Measurements from ENCODE around the gene CXXC5.

Gene CXXC5

DNA sequence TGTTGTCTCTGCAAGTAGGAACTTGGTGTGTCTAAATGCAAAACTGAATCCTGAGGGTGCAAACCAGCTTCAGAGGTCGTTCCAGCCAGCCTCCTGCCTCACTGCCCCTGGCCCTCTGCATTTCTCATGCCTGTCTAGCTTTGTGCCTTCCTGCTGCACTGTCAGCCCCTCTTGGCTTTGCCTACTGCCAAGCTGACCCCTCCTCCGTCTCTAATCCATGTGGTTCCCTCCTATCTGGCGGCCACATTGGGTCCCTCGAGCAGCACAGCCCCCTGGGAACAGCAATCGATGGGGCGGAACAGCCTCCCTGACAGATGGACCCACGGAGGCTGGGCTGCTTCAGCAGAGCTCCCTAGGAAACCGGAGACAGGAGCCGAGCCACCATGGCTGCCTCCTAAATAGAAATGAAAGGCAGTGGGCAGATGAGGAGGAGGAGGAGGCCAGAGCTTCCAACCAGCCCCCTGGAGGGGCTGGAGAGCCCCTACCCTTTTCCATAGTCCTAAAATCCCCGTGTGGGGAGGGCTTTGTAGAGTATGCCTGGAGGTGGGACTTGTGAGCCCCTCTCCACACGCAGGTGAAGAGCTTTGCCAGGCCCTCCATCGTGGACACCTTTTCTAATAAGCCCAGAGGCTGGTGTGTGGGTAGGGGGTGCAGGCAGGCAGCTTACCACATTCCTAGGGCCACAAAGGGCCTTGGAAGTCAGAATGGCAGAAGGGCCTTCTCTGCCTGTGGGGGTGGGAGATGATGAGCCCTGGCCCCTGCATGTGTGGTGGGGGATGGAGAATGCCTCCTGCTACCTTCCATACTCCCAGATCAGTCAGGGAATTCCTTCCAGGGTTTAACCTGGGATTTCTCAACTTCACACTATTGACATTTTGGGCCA lies 9.2 kb upstream of the CXXC5 start:
- DNase-seq (ENCODE audit: low read depth), result no peak

DNA sequence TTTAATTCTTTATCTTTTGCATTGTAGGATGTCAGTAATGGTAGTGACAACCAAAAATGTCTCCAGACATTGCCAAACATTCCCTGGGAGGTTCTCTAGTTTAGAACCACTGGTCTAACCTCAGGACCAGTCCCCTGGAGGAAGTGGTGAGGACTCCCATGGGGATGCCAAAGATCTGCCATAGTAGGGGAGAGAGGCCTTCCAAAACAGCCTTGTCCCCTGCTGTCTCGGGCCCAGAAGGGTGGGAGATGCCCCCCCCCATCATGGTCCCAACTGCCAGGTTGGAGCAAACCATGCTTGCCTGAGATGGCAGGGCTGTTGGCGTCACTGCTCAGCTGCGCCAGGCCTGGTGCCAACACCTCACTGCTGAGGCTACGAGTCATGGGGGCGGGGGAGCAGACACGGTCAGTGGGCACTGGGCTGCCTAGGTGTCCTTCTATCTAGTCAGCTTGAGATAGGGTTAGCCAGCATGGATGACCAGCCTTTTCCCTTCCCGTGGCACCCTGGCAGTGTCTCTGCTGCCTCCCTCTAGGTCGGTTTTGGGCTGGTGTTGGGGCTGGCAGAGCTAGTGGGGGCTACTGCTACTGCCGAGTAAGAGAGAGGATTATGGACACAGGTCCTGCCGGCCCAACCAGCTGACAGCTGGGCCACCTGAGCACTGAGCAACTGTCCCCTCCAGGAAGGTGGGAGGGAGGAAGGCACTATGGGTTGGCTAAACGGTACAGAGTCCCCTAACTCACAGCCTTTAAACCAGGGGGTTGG lies 8.3 kb upstream of the CXXC5 start:
- no peak for DNase-seq (ENCODE audit: low read depth)

DNA sequence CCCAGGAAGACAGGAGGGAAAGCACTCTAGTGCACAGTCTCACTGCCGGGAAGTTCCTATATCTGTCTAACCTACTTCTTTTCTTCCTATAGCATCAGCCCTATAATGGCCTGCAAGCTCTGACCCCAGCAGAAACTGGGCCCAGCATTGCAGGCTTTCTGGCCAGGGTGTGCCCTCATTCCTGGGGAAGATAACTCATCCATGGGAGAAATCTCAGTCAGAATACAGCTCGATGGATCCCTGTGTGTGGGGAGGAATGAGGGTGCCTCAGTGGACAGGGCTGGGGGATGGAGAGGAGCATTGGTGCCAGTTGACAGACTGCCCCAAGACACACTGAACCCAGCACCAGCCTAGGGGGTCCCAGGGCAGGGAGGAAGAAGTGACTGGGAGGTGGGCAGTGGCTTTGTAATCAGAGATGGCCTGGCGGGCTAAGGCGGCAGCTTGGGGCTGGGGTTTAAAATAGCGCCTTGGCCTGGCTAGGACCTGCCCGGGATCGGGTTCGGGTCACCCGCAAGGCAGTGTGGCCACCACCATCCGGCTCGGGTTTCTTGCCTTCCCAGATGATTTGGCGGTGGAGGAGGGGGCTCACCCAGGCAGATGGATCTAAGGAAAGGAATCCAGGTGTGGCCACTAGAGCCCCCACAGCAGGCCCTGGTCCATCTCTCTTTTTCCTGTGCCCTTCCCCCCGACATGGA lies 7.6 kb upstream of the CXXC5 start:
- no peak for DNase-seq (ENCODE audit: low read depth)

DNA sequence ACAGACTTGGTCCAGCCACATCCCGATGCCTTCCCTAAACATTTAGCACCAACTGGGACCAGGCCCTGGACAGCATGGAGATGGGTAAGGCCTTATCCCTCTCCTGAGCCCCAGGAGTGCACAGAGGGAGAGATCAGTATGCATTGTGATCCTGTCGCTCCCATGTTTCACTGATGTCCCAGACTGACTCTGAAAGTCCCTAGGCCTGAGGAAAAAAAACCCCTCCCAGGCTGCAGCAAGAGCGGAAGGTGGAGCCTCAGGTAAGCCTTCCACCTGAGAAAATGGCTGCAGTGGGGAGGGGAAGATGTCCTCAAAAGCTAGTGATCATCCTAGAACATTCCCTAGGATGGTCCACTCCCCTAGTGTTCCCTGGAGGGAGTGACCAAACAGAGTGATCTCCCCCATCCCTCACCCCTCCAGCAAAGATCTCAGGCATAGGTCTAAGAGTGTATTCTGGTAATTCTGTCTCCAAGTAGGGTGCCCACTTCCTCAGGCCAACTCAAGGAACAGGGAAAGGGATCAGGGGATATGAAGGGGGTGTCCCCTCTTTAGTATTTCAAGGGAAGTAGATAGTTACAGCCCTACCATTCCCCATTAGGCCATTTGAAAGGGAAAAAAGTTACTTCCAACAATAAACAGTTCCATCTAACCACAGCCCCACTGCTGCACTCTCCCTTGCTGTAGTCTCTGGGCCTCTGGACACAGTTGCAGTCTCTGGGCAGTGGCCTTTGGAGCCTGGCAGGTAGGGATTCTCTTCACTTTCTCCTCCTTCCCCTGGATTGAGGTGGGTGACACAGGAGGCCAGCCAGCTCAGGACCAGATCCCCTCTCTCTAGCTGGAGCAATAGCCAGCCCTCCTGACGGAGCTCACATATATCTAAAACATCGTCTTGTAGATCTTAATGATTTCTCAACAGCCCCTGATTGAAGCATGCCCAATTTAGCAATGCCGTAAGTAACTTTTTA lies 6.8 kb upstream of the CXXC5 start:
- no peak for DNase-seq (ENCODE audit: low read depth)

DNA sequence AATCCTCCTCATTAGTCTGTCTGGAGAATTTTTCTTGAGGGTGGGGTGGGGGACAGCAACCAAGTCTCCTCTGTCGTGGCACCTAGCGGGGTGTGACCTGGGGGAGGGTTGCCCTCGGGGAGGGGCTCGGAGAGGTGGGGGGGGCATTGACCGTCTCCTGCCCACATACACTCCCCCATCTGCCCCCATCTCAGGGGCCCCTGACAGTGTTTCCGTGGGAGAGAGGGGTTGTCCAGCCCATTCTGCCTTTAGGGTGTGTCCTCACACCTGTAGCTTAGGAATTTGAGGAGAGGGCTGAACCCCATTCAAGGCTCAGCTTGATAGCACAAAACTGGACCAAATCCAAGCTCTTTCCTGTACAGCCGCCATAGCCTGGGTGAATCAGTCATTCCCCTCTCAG lies 5.9 kb upstream of the CXXC5 start:
- no peak for DNase-seq (ENCODE audit: low read depth)

DNA sequence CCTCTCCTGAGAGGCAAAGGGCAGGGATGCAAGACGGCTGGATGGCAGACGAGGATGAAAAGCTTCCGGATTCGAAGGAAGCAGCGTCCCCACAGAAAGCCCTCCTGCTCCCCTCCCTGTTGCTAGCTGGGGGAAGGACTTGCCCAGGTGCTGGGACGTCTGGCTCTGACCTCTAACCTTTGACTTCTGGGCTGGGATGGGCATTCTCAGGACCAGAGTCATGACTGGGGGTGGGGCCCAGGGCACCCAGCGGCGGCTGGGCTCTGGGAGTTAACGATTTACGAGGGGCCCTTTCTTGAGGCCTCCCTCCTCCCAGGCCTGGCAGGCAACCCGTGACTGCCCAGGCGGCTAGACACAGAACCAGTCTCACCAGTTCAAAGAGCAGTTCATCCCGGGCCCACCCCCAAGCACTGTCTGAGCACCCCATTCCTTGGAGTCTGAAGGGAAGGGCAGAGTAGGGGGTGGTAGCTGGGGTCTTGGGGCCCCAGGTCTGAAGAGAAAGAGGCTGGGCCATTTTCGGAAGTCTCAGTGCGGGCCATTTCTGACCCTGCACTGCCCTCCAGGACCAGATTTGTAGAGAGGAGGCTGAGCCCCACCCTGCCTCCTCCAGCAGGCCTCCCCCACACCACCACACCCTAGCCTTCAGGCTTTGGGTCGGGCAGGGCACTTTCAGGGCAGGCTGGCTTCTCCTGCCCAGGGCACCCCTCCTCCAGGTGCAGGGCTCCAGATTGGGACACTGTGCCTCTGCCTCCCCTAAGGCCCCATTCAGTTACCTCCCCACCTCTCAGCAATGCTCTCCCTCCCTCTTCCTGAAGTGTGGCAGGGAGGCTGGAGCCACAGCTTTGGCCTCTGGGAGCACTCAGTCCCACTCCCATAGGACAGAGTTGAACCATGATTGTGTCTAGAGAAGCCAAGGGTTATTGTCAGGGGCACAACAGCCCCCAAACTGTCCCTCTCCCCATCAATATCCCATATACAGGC lies 5.0 kb upstream of the CXXC5 start:
- no peak for DNase-seq (ENCODE audit: low read depth)

DNA sequence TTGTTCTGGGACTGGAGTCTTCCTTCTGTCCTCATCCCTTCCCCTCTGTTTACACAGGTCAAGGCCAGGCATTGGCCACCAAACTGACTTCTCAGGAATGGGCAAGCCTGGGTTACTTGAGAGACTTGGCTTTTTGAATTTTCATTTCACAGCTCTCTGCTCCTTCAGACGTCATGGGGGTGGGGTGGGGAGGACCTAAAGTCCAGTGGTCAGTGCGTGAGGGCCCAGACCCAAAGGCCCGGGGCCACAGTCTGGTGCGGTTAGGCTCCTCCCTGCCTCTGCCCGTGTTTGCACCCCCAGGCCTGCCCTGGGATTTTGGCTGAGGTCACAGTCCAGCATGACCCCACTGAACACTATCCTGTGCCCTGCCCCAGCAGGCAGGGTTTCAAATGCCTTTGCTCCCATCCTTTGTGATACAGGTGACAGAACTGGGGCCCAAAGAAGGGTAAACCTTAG lies 4.1 kb upstream of the CXXC5 start:
- DNase-seq (ENCODE audit: low read depth), result no peak

DNA sequence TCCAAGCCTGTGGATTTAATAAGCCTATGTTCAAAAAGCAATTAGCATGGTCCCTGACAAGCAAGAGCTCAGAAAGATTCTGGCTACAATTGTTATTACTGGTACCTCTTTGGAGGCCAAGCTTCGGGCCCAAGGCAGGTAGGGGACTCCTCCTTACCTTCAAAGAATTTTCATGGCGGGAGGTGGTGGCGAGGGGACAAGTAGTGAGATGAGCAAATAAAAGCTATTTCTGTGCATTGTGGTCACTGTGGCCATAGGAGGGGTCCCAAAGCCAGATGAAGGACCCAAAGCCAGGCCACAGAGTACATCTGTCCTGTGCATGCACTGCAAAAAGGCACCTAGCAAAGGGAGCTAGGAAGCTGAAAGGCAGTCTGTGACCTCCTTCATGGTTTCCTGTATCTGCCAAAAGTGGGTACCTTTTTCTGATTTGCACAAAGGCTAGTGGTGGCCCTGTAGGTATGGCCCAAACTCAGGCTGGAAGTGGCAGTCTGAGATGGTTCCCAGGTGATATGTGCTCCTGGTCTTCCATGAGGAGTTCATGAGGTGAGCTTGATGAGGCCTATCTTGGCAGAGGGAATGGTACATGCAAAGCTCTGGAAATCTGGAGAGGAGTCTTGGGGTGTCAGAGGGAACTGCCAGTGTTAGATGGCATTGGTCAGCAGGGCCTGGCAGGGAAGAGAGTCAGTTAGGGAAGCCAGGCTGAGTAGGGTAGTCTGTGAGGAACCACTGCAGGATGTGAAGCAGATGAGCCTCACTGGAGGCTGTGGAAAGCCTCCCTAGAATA lies 3.3 kb upstream of the CXXC5 start:
- no peak for DNase-seq (ENCODE audit: low read depth)

DNA sequence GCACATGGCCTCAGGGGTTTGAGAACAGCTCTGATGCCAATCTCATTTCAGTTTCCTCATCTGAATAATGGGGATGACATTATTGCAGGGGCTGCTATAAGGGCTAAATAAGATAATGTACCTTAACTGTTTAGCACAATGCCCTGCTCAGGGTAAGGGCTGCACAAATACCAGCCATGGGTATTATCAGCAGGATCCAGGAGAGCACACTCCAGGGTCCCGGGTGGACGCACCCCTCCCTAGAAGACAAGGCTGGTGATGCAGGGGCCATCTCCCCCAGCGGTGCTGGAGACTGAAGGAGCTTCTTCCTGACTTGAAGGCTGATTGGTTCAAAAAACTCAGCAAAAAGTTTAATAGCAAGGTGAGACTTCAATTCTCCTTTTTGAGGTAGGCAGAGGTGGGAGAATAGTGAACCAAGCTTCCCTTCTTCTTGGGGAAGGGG lies 2.7 kb upstream of the CXXC5 start:
- DNase-seq (ENCODE audit: low read depth), result no peak

DNA sequence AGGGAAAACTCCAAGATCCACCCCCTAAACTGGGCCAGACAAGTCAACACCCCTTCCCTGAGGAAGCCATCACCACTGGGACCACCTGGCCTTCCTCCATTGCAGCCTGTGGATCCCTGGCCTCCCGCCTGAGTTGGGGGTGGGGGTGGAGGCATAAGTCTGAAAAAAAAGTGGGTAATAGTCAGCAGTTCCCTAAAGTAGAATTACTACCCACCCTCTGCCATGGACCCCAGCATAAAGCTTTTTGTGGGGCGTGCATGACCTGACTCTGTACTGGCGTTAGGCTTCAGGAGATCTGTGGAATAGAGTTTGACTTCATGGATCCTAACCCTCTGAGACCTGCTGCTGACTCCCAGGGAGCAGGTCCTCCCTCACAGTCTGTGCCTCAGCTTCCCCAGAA lies 2.0 kb upstream of the CXXC5 start:
- DNase-seq (ENCODE audit: low read depth), result no peak

DNA sequence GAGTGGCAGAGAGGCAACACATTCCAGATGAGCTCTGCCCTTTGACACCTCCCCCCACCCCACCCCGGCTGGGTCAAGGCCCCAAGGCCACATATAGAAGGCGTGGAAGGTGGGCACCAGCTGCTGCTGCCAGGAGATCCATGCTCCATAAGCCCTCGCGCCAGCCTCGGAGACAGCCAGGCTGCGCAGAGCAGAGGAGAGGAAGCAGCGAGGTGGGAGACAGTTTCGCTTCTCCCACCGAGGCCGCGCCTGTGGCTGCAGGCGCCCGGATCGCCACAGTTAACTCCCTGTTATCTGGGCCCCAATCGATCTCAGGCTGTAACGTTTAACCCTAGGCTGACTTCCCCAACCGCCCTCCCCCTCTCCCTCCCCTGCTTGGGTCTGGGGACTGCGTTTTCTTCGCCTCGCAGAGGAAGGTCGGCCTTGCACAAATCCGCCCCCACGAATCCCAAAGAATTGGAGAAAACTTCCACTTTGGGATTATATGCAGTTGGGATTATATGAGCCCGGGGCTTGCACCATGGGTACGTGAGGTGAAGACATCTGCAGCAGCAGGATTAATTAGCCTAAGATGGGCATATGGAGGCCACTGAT lies 1.1 kb upstream of the CXXC5 start:
- DNase-seq (ENCODE audit: low read depth), result no peak

DNA sequence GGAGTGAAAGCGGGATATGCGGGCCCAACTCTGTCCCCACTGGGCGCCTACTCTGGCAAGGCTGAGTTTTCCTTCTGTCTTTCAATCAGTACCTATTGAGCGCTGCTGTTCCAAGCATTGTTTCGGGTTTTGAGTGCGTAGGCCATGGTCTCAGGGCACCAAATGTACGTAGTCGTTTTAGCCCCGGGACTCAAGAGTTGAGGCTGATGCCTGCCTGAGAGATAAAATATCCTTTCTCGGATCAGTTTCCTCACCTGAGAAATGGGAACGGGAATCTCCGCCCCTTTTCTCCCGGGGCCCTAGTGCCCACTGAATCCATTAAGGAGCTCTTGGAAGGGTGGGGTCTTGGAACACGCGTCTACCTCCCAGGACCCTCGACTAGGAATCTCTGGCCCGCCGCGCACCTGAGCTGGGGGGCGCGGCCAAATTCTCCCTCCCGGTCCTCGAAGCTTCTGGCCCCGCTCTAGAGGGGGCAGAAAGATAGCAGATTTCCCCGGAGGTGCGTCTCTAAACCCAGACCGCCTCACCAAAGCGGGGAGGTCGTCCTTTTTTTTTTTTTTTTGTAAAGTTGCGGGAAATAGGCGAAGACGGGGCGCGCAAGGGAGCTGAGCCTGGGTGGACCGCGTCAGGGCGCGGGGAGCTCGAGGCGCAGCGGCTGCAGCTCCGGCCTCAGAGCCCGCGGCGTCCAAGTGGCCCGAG lies 494 bp upstream of the CXXC5 start:
- DNase-seq (ENCODE audit: low read depth), result no peak

DNA sequence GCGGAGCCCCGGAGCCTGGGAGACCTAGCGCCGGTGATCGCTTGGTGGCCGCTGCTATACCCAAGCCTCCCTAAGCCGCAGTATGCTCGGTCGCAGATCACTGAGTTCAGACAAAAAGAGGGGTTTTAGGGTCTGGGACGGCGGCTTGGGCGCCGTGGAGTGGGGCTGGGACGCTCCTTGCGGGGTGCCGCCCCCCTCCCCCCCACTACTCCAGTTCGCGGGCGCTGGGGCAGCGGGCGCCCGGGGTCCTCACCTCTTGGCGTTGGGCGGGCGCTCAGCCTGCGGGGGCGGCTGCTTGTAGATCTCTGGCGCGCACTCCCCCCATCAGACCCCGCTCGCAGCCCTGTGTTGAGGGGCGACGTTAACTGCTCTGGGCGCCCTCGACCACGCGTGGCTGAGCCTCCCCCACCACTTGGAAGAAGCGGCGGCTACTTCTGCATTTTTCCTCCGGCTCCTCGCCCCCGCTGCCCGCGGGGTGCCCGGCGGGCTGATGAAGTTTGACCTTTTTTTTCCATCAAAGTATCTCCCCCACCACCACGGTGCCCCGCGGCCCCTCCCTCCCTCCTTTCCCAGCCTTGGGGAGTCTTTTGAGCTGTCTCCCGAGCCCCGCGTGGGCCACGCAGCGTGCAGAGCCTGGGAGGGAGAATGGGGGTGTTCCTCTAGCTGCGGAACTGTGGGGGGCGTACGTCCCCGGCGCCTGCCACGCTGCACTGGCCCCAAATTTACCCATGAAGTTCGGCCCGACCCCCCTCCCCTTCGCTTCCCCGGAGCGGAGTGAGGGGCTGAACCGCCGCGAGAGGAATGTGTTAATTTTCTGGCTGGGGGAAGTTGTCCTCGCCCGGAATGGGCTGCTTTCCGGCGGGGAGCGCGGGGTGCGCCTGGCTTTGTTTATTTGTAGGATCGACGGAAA lies 1.2 kb downstream of the CXXC5 start:
- DNase-seq (ENCODE audit: low read depth), result no peak

DNA sequence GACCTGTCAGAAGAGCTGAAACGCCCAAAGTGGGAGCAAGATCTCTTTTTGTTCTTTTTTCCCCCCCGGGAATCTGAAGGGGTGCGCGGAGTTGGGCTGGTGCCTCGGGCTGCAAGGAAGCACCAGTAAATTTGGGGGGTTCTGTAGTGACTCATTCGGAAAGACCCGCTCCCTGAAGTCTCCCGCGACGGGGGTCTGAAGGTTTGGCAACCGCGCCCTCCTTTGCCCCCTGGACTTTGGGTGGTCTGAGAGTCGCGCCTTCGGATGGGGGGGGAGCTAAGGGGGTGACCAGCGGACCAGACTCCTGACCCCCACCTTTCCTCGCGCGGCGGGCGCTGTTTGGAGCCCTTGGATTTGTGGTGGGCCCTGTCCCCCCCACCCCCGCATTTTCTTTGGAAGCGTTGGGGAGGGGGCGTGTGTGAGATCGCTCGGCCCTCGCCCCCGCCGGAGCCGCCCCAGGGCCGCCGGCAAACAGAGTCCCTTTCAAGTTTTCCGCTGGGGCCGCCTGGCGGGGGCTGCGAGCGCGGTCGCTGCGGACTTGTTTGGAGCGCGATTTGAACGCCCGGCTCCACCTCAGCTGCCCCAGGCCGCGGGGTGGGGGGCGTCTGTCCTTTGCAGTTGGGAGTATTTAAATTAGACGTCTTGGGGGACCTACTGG lies 2.0 kb downstream of the CXXC5 start:
- DNase-seq (ENCODE audit: low read depth), result no peak

DNA sequence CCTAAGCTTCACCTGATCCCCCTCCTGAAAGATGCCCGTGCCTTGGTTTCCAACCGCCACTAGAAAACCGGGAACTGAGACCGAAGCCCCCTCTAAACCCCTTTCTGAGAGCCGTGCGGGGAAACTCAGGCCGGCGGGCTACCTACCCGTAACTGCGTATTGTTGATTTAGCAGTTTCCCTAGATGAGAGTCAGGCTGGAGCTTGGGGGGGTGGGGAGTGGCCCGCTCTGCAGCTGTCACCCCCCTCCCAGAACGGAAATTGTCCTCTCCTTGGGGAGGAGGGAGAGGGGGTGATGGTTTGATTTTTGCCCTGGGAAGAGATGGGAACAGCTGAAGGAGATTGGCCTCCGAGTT lies 2.5 kb downstream of the CXXC5 start:
- no peak for DNase-seq (ENCODE audit: low read depth)

DNA sequence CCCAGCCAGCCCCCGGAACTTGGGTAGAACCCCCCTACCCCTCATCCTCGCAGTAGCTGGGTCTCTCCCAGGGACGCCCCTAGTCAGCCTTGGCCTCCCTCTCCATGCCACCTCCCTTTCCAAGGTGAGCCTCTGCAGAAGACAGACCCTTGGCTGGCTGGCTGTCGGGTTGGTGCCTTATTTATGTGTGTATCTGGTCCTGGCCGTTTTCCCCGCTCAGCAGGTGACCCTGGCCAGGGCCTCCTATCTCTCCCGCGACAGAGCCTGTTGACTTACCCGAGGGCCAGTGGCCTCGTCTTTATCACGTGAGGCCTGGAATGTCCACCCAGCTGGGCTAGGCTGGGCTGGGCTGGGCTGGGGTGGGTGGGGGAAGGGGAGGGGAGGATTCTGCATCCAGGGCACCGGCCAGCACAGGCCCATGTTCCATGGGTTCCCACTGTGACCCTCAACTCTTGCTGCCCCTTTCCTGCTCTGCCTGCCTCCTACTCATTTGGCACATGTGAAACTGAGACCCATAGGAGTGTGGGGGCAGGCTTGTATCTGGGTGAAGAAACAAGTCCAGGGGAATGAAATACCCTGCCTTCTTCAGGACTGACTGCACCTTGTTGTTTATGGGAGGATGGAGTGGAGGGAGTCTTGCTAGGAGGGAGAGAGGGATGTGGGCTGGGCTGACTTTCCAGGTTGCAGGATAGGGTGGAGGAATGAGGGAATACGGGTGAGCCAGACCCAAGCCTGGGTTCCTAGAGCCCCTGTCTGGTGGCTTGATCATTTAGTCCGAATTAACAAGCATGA lies 3.1 kb downstream of the CXXC5 start:
- DNase-seq (ENCODE audit: low read depth), result no peak
